HepG2 (cell line): ENCODE measurements around the gene BSND. TPM values are rescaled to one million over a fixed set of nuclear protein-coding genes. Genes with fewer than 3 reads are reported as not detected.

Experiments
- ATAC-seq: fragments of 200-7000 bp; cut with Tn5 transposase; 3 replicates; pipeline ENCODE4 v1.9.1; 2020; ENCODE audit warnings: mild to moderate bottlenecking, moderate library complexity
- BruUV-seq: library from RNA; stranded (reverse); fragments of 400-500 nt; replicated peaks from 2 replicates; lab custom pipeline; 2021; lab: Mats Ljungman, UMichigan
- CTCF ChIA-PET: fragments of 300-600 bp; formaldehyde crosslinking; extraction: SDS; loops from one replicate; lab custom pipeline; 2021; ENCODE audit warnings: low total read pairs, inconsistent platforms, low intra/inter-chr PET ratio; lab: Yijun Ruan, JAX
- POLR2A ChIA-PET: fragments of 350-600 bp; sonication (Branson Sonifier 250); formaldehyde crosslinking; loops from one replicate; lab custom pipeline; 2020; ENCODE audit warnings: antibody characterized with exemption, inconsistent platforms; lab: Yijun Ruan, JAX
- DNase-seq: peaks from one replicate; pipeline ENCODE4 v3.0.0-alpha.2; 2015; ENCODE audit warnings: low spot score
- FAIRE-seq: peaks from 3 replicates; lab custom pipeline; 2011; peaks lifted over from hg19 to GRCh38; lab: Jason Lieb, UNC
- H2AFZ ChIP-seq: one replicate; pipeline ENCODE4 v1.6.1; 2011; ENCODE audit warnings: low read length, inconsistent platforms
- H3K27ac ChIP-seq: fragments of 300-600 bp; 3 replicates; pipeline ENCODE4 v1.8.0; 2011; ENCODE audit warnings: mixed run types, mild to moderate bottlenecking, mixed read lengths, low read length, inconsistent platforms; ENCODE audit not compliant: insufficient read depth; ENCODE audit errors: extremely low read length
- H3K27me3 ChIP-seq, 2 experiments: fragments of 200-600 bp in 1 of 2; 2 replicates in 1 of 2; 3 replicates in 1 of 2; pipeline versions ENCODE4 v1.6.0 to v1.8.0; 2011; ENCODE audit warnings: low read length in 2 of 2, mild to moderate bottlenecking in 2 of 2, moderate library complexity in 2 of 2, inconsistent platforms in 1 of 2; ENCODE audit not compliant: insufficient read depth in 2 of 2, control insufficient read depth in 1 of 2
- H3K36me3 ChIP-seq, 2 experiments: fragments of 200-600 bp in 1 of 2; replicated peaks in 1 of 2; 2 replicates in 1 of 2; 3 replicates in 1 of 2; pipeline versions ENCODE4 v1.5.1 to v1.8.0; 2011; ENCODE audit warnings: low read length in 2 of 2, inconsistent platforms in 1 of 2; ENCODE audit not compliant: insufficient read depth in 2 of 2, control insufficient read depth in 1 of 2
- H3K4me1 ChIP-seq: 2 replicates; pipeline ENCODE4 v1.5.1; 2012; ENCODE audit warnings: low read length, inconsistent platforms; ENCODE audit not compliant: insufficient read depth
- H3K4me2 ChIP-seq: 2 replicates; pipeline ENCODE4 v1.6.0; 2011; ENCODE audit warnings: low read depth, low read length, inconsistent platforms
- H3K4me3 ChIP-seq, 3 experiments: fragments of 200-600 bp in 1 of 3; sonication (generic), shearing (Covaris generic) in 1 of 3; replicated peaks in 1 of 3; 2 replicates each; pipeline ENCODE4 v1.5.1; 2011 to 2016; ENCODE audit warnings: low read length in 3 of 3, inconsistent platforms in 2 of 3, low read depth in 2 of 3, mild to moderate bottlenecking in 2 of 3, control low read depth in 1 of 3, mixed read lengths in 1 of 3; ENCODE audit not compliant: insufficient read depth in 1 of 3
- H3K79me2 ChIP-seq: one replicate; pipeline ENCODE4 v1.6.1; 2011; ENCODE audit warnings: low read length, inconsistent platforms; ENCODE audit not compliant: insufficient read depth
- H3K9ac ChIP-seq: 2 replicates; pipeline ENCODE4 v1.6.0; 2011; ENCODE audit warnings: mild to moderate bottlenecking, low read depth, low read length, inconsistent platforms; ENCODE audit not compliant: insufficient read depth
- H3K9me3 ChIP-seq: 2 replicates; pipeline ENCODE4 v1.5.1; 2012; ENCODE audit warnings: mild to moderate bottlenecking, low read length
- H4K20me1 ChIP-seq: 2 replicates; pipeline ENCODE4 v1.6.0; 2011; ENCODE audit warnings: inconsistent platforms, mild to moderate bottlenecking, low read length, moderate library complexity; ENCODE audit not compliant: insufficient read depth
- ATM ChIP-seq: fragments of 450-650 bp; IDR thresholded peaks from 2 replicates; pipeline ENCODE4 v1.7.1; 2017; ENCODE audit warnings: mild to moderate bottlenecking, borderline replicate concordance
- BRCA1 ChIP-seq: sonication (generic); formaldehyde crosslinking; IDR thresholded peaks from 2 replicates; pipeline ENCODE4 v1.4.0; 2020; ENCODE audit warnings: missing genetic modification reagents
- CCDC6 ChIP-seq: sonication (generic); formaldehyde crosslinking; IDR thresholded peaks from 2 replicates; pipeline ENCODE4 v1.8.1; 2022; ENCODE audit warnings: mild to moderate bottlenecking, missing genetic modification reagents, moderate library complexity
- CEBPG ChIP-seq: IDR thresholded peaks from 2 replicates; pipeline ENCODE4 v1.6.1; 2016
- FOSL1 ChIP-seq: sonication (generic); formaldehyde crosslinking; IDR thresholded peaks from 2 replicates; pipeline ENCODE4 v1.9.0; 2021; ENCODE audit warnings: missing genetic modification reagents, borderline replicate concordance
- HDAC2 ChIP-seq: sonication (generic); formaldehyde crosslinking; IDR thresholded peaks from 2 replicates; pipeline ENCODE4 v1.4.0; 2020; ENCODE audit warnings: missing genetic modification reagents
- IRX3 ChIP-seq: sonication (generic); formaldehyde crosslinking; IDR thresholded peaks from 2 replicates; pipeline ENCODE4 v1.8.1; 2023; ENCODE audit warnings: mild to moderate bottlenecking, low read depth, missing genetic modification reagents, borderline replicate concordance
- KAT2B ChIP-seq: fragments of 150-350 bp; IDR thresholded peaks from 2 replicates; pipeline ENCODE4 v1.6.1; 2014; ENCODE audit warnings: low read depth, low read length, borderline replicate concordance
- MIER3 ChIP-seq: IDR thresholded peaks from 2 replicates; pipeline ENCODE4 v1.6.1; 2016; ENCODE audit warnings: missing compliant biosample characterization, borderline replicate concordance
- NCOA5 ChIP-seq: sonication (generic); formaldehyde crosslinking; IDR thresholded peaks from 2 replicates; pipeline ENCODE4 v1.4.0; 2020; ENCODE audit warnings: missing genetic modification reagents
- NONO ChIP-seq, 2 experiments: fragments of 450-650 bp in 1 of 2; sonication (generic) in 1 of 2; formaldehyde crosslinking in 1 of 2; IDR thresholded peaks in 1 of 2; conservative IDR thresholded peaks in 1 of 2; 2 replicates each; pipeline versions ENCODE4 v1.6.1 to v1.8.0; 2017 to 2022; ENCODE audit warnings: mild to moderate bottlenecking in 1 of 2, missing genetic modification reagents in 1 of 2, moderate library complexity in 1 of 2
- POLR2AphosphoS2 ChIP-seq: IDR thresholded peaks from 2 replicates; pipeline ENCODE4 v1.6.1; 2011; ENCODE audit warnings: low read depth, low read length, improper control_type of control experiment
- SMC3 ChIP-seq: IDR thresholded peaks from 2 replicates; pipeline ENCODE4 v1.6.1; 2011; ENCODE audit warnings: low read length, improper control_type of control experiment
- ZFP36L1 ChIP-seq: sonication (generic); formaldehyde crosslinking; IDR thresholded peaks from 2 replicates; pipeline ENCODE4 v1.8.0; 2022; ENCODE audit warnings: mild to moderate bottlenecking, missing genetic modification reagents, moderate library complexity
- ZFY ChIP-seq: sonication (generic); formaldehyde crosslinking; IDR thresholded peaks from 2 replicates; pipeline ENCODE4 v1.4.0; 2020; ENCODE audit warnings: missing genetic modification reagents
- ZKSCAN8 ChIP-seq: IDR thresholded peaks from 2 replicates; pipeline ENCODE4 v1.6.1; 2016; ENCODE audit warnings: borderline replicate concordance, missing genetic modification reagents, missing compliant biosample characterization
- ZMYM2 ChIP-seq: sonication (generic); formaldehyde crosslinking; IDR thresholded peaks from 2 replicates; pipeline ENCODE4 v1.8.0; 2022; ENCODE audit warnings: mild to moderate bottlenecking, missing genetic modification reagents
- ZSCAN29 ChIP-seq: sonication (generic); formaldehyde crosslinking; conservative IDR thresholded peaks from 2 replicates; pipeline ENCODE4 v1.4.0; 2020; ENCODE audit warnings: mild to moderate bottlenecking, missing genetic modification reagents
- WGBS: methylation state at CpG from one replicate; pipeline ENCODE4 v1.1.6; 2017; ENCODE audit warnings: low lambda C conversion rate; 5-methylcytosine and 5-hydroxymethylcytosine counted together
- in situ Hi-C: cut with HindIII; loops from 2 replicates; pipeline ENCODE4 v1.10.0; 2017; ENCODE audit warnings: low pct_unique_long_range_greater_than_20kb; ENCODE audit not compliant: extremely low pct_ligation_motif_present
- intact Hi-C: fragments of 100-400 bp; cut with micrococcal nuclease; formaldehyde crosslinking; loops from one replicate; pipeline ENCODE4 v1.10.0; 2022; ENCODE audit not compliant: unreplicated experiment
- polyA plus RNA-seq, 8 experiments: library from polyadenylated mRNA; depleted of rRNA in 3 of 8; stranded (reverse) in 7 of 8; unstranded in 1 of 8; fragments of >200 nt; fragmentation: Illumina TruSeq in 4 of 8; extraction: Trizol in 4 of 8; gene quantifications; 2 replicates each; pipeline versions ENCODE4 v1.2.1 to v1.2.3, GENCODE V29; 2011 to 2016; ENCODE audit warnings: low read depth in 4 of 8, missing spikeins in 1 of 8, mixed read lengths in 1 of 8; ENCODE audit not compliant: insufficient read depth in 1 of 8
- total RNA-seq, 5 experiments: library from RNA; depleted of rRNA; stranded (reverse); fragments of >200 nt; fragmentation: Illumina TruSeq; extraction: Trizol; gene quantifications; 2 replicates each; pipeline ENCODE4 v1.2.3, GENCODE V29; 2016; ENCODE audit warnings: low read depth in 1 of 5
- TF ChIP-seq, protein P1 (sequence below): sonication (generic); formaldehyde crosslinking; IDR thresholded peaks from 2 replicates; pipeline ENCODE4 v1.4.0; 2020; ENCODE audit warnings: mild to moderate bottlenecking, low read depth, missing genetic modification reagents
- TF ChIP-seq, protein P2 (sequence below): sonication (generic); formaldehyde crosslinking; IDR thresholded peaks from 2 replicates; pipeline ENCODE4 v1.8.1; 2022; ENCODE audit warnings: mild to moderate bottlenecking, missing genetic modification reagents
- TF ChIP-seq, protein P3 (sequence below): fragments of 450-650 bp; IDR thresholded peaks from 2 replicates; pipeline ENCODE4 v1.6.1; 2016

Gene BSND
- total and polyA plus RNA-seq, 2 of the 13 experiments (the other 11 are each of a cell fraction or from before 2014, with no cell fraction given): not detected

GRCh38 chr1:55053265-55053954 is 54.7 kb downstream of the BSND start:
- DNase-seq (peak; percentile 42), ATAC-seq (peak; percentile 70), FAIRE-seq (peak; percentile 84)
- no peaks in the 10 kb centered on the region for H3K9me3 ChIP-seq
- peaks cover 12% of the 10 kb centered on the region; the same call in 1 of the 2 replicates for H4K20me1 ChIP-seq
- intact Hi-C loops (no loop called here), in situ Hi-C loops (no loop called here)
- H3K79me2 ChIP-seq: peaks cover 2% of the 10 kb centered on the region
- peak overlapping the region; percentile 28; the same call in 1 of the 2 replicates for H3K4me2 ChIP-seq
- no CpG with 5 or more reads among the region's 7 CpGs for WGBS
- H3K4me3 ChIP-seq: no peak overlapping the region
- no TSS peak for BruUV-seq
- no peaks in the 10 kb centered on the region for H3K27me3 ChIP-seq
- H3K4me1 ChIP-seq: peaks cover 32% of the 10 kb centered on the region
- peaks cover 10 to 51% of the 10 kb centered on the region in 2 experiments; a peak in 4 of 5 replicates for H3K36me3 ChIP-seq
- no peak overlapping the region for H2AFZ ChIP-seq
- ChIA-PET POLR2A (no interaction called here), CTCF (no interaction called here)
- peak overlapping the region; percentile 58 for H3K27ac ChIP-seq
- no peak overlapping the region for H3K9ac ChIP-seq
- TF ChIP-seq FOSL1 (no peak), IRX3 (CRISPR knock-in tag) (no peak), NONO (IDR thresholded peaks at IDR 0.05) (no peak), NONO (CRISPR knock-in tag; conservative IDR thresholded peaks at IDR 0.05) (peak; percentile 57; the same call in 1 of the 2 replicates), ZKSCAN8 (CRISPR knock-in tag) (peak; percentile 37; the same call in 1 of the 2 replicates), KAT2B (peak; percentile 95), ZSCAN29 (CRISPR knock-in tag) (no peak), BRCA1 (CRISPR knock-in tag) (no peak), CEBPG (no peak), ZMYM2 (peak; percentile 33; the same call in 1 of the 2 replicates), ZFP36L1 (CRISPR knock-in tag) (no peak), ATM (no peak), SMC3 (no peak), ZFY (CRISPR knock-in tag) (peak; percentile 37), MIER3 (no peak), POLR2AphosphoS2 (no peak), NCOA5 (CRISPR knock-in tag) (no peak), CCDC6 (CRISPR knock-in tag) (0 out of 2 replicates have a peak, but pooled peaks have one; percentile 36), HDAC2 (CRISPR knock-in tag) (peak; percentile 35; the same call in 1 of the 2 replicates)
- TF ChIP-seq, protein P1, sequence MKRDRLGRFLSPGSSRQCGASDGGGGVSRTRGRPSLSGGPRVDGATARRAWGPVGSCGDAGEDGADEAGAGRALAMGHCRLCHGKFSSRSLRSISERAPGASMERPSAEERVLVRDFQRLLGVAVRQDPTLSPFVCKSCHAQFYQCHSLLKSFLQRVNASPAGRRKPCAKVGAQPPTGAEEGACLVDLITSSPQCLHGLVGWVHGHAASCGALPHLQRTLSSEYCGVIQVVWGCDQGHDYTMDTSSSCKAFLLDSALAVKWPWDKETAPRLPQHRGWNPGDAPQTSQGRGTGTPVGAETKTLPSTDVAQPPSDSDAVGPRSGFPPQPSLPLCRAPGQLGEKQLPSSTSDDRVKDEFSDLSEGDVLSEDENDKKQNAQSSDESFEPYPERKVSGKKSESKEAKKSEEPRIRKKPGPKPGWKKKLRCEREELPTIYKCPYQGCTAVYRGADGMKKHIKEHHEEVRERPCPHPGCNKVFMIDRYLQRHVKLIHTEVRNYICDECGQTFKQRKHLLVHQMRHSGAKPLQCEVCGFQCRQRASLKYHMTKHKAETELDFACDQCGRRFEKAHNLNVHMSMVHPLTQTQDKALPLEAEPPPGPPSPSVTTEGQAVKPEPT (CRISPR knock-in tag): no peak
- TF ChIP-seq, protein P2, sequence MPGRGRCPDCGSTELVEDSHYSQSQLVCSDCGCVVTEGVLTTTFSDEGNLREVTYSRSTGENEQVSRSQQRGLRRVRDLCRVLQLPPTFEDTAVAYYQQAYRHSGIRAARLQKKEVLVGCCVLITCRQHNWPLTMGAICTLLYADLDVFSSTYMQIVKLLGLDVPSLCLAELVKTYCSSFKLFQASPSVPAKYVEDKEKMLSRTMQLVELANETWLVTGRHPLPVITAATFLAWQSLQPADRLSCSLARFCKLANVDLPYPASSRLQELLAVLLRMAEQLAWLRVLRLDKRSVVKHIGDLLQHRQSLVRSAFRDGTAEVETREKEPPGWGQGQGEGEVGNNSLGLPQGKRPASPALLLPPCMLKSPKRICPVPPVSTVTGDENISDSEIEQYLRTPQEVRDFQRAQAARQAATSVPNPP (CRISPR knock-in tag): no peak
- TF ChIP-seq, protein P3, sequence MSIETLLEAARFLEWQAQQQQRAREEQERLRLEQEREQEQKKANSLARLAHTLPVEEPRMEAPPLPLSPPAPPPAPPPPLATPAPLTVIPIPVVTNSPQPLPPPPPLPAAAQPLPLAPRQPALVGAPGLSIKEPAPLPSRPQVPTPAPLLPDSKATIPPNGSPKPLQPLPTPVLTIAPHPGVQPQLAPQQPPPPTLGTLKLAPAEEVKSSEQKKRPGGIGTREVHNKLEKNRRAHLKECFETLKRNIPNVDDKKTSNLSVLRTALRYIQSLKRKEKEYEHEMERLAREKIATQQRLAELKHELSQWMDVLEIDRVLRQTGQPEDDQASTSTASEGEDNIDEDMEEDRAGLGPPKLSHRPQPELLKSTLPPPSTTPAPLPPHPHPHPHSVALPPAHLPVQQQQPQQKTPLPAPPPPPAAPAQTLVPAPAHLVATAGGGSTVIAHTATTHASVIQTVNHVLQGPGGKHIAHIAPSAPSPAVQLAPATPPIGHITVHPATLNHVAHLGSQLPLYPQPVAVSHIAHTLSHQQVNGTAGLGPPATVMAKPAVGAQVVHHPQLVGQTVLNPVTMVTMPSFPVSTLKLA: no peak
